A673 (cell line): Measurements from ENCODE around the gene RLBP1. TPM values are rescaled to one million over a fixed set of nuclear protein-coding genes. Genes with fewer than 3 reads are reported as not detected.

Experiments used
- BruUV-seq: library from RNA; stranded (reverse); fragments of 400-500 nt; replicated peaks from 2 replicates; lab custom pipeline; 2021; lab: Mats Ljungman, UMichigan
- CTCF ChIA-PET: fragments of 300-600 bp; sonication (Branson Sonifier 250); formaldehyde crosslinking; loops from one replicate; lab custom pipeline; 2022; ENCODE audit warnings: antibody characterized with exemption; lab: Charles Lee
- POLR2A ChIA-PET: fragments of 300-600 bp; sonication (Branson Sonifier 250); formaldehyde crosslinking; loops from one replicate; lab custom pipeline; 2022; ENCODE audit warnings: antibody characterized with exemption; ENCODE audit not compliant: low non-redundant PET; lab: Charles Lee
- DNase-seq: peaks from one replicate; pipeline ENCODE4 v3.0.0-alpha.2; 2015; ENCODE audit warnings: low spot score
- H3K27ac ChIP-seq: fragments of 200-600 bp; sonication (generic); 2 replicates; pipeline ENCODE4 v1.5.1; 2016; ENCODE audit warnings: mixed run types, low read depth, mild to moderate bottlenecking, mixed read lengths, antibody characterized with exemption, low read length; ENCODE audit not compliant: poor library complexity, severe bottlenecking
- H3K27me3 ChIP-seq: fragments of 200-600 bp; sonication (generic); replicated peaks from 2 replicates; pipeline ENCODE4 v1.6.1; 2017; ENCODE audit warnings: mixed run types, low read depth, mild to moderate bottlenecking, mixed read lengths, antibody characterized with exemption, low read length; ENCODE audit not compliant: insufficient read depth, poor library complexity
- H3K36me3 ChIP-seq: fragments of 200-600 bp; sonication (generic); 2 replicates; pipeline ENCODE4 v1.6.1; 2016; ENCODE audit warnings: mixed run types, mild to moderate bottlenecking, mixed read lengths, antibody characterized with exemption, low read length; ENCODE audit not compliant: insufficient read depth, poor library complexity, severe bottlenecking
- H3K4me1 ChIP-seq: fragments of 200-600 bp; sonication (generic); 2 replicates; pipeline ENCODE4 v1.6.1; 2017; ENCODE audit warnings: mixed run types, mild to moderate bottlenecking, mixed read lengths, antibody characterized with exemption, low read length; ENCODE audit not compliant: insufficient read depth, poor library complexity, severe bottlenecking
- H3K4me3 ChIP-seq: fragments of 200-600 bp; sonication (generic); 2 replicates; pipeline ENCODE4 v1.5.1; 2016; ENCODE audit warnings: low read depth, mixed run types, mild to moderate bottlenecking, mixed read lengths, low read length; ENCODE audit not compliant: poor library complexity, severe bottlenecking
- H3K9me3 ChIP-seq: fragments of 200-600 bp; sonication (generic); 2 replicates; pipeline ENCODE4 v1.6.1; 2016; ENCODE audit warnings: mixed run types, low read depth, mild to moderate bottlenecking, mixed read lengths, antibody characterized with exemption, low read length; ENCODE audit not compliant: poor library complexity, severe bottlenecking
- EZH2 ChIP-seq: fragments of 200-600 bp; sonication (generic); IDR thresholded peaks from 2 replicates; pipeline ENCODE4 v1.6.1; 2017; ENCODE audit warnings: borderline replicate concordance, low read depth, mild to moderate bottlenecking, mixed read lengths, antibody characterized with exemption, low read length; ENCODE audit not compliant: poor library complexity, severe bottlenecking
- intact Hi-C: fragments of 100-400 bp; cut with micrococcal nuclease; formaldehyde crosslinking; loops from one replicate; pipeline ENCODE4 v1.10.0; 2022; ENCODE audit not compliant: unreplicated experiment
- total RNA-seq: library from RNA; stranded (reverse); gene quantifications from 2 replicates; pipeline ENCODE4 v1.2.3, GENCODE V29; 2021
- TF ChIP-seq, protein P1 (sequence below): fragments of 300-800, 200-600 bp; sonication (generic); conservative IDR thresholded peaks from 2 replicates; pipeline ENCODE4 v1.5.1; 2017; ENCODE audit warnings: low read depth, mild to moderate bottlenecking, antibody characterized with exemption, low read length, moderate library complexity, mixed read lengths

Gene RLBP1
- total RNA-seq, 1 experiment from 2014 or later = not detected

DNA sequence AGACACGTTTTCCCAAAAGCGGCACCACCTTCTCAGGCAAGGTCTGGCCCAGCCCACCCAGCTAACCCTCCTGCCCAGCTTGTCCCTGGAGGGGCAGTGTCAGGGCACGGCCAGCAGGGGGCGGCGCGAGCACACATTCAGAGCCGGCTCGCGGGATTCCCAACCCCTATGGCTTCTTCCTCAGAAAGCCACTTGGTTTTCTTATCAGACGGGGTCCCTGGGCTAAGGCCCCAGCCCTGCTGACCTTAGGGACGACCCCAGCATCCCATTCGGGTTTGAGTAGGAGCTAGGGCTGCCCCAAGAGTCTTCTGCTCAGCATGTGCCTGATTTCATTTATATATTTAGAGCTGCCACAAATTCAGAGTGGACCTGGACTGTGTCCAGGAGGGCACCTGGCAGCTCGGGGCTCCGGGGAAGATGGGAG lies 14.5 kb downstream of the RLBP1 start:
- CTCF ChIA-PET = interaction anchor here (0.6 to 1.3 kb wide), 19 partner anchors 10 to 381 kb away, joined by 3 to 8 read pairs (median 4); partner anchors contain the start of genes ABHD2 and FANCI
- DNase-seq = peak; percentile 85
- TF ChIP-seq EZH2 = no peak
- TF ChIP-seq, protein P1, sequence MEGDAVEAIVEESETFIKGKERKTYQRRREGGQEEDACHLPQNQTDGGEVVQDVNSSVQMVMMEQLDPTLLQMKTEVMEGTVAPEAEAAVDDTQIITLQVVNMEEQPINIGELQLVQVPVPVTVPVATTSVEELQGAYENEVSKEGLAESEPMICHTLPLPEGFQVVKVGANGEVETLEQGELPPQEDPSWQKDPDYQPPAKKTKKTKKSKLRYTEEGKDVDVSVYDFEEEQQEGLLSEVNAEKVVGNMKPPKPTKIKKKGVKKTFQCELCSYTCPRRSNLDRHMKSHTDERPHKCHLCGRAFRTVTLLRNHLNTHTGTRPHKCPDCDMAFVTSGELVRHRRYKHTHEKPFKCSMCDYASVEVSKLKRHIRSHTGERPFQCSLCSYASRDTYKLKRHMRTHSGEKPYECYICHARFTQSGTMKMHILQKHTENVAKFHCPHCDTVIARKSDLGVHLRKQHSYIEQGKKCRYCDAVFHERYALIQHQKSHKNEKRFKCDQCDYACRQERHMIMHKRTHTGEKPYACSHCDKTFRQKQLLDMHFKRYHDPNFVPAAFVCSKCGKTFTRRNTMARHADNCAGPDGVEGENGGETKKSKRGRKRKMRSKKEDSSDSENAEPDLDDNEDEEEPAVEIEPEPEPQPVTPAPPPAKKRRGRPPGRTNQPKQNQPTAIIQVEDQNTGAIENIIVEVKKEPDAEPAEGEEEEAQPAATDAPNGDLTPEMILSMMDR = peak; percentile 99
- H3K4me3 ChIP-seq = no peak overlapping the region
- H3K9me3 ChIP-seq = no peaks in the 10 kb centered on the region
- no TSS peak for BruUV-seq
- H3K4me1 ChIP-seq = no peaks in the 10 kb centered on the region
- POLR2A ChIA-PET = no interaction called here
- no peaks in the 10 kb centered on the region for H3K36me3 ChIP-seq
- H3K27me3 ChIP-seq = no peaks in the 10 kb centered on the region
- intact Hi-C loops = loop anchor here (2.0 to 5.0 kb wide), 2 partner anchors 36 to 105 kb away; partner anchors contain the start of gene FANCI
- no peak overlapping the region for H3K27ac ChIP-seq

DNA sequence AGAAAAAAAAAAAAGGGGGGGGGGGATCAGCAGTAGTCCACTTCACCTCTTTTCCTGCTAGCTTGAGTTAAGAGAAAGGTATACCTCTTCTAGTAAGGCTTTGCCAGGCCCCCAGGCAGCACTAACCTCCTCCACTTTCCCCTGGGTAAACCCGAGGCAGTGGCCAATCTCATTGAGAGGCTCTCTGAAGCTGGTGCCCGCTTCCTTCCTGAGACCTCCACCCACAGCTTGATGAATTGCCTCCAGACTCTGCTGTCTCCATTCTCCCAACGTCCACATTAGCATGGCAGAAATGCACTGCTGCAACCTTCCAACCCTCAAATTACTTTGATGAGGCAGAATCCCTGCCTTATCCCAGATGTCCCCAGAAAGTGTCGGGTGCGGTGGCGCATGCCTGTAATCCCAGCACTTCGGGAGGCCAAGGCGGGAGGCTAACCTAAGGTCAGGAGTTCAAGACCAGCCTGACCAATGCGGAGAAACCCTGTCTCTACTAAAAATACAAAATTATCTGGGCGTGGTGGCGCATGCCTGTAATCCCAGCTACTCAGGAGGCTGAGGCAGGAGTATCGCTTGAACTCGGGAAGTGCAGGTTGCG lies 15.3 kb downstream of the RLBP1 start:
- ChIA-PET POLR2A (no interaction called here), CTCF (interaction anchor here (0.6 to 1.9 kb wide), 19 partner anchors 11 to 381 kb away, joined by 3 to 8 read pairs (median 4); partner anchors contain the start of genes ABHD2 and FANCI)
- Histone ChIP-seq H3K27ac (no peak overlapping the region), H3K27me3 (no peaks in the 10 kb centered on the region), H3K4me1 (no peaks in the 10 kb centered on the region), H3K4me3 (no peak overlapping the region), H3K9me3 (no peaks in the 10 kb centered on the region), H3K36me3 (no peaks in the 10 kb centered on the region)
- intact Hi-C loops = loop anchor here (2.0 to 5.0 kb wide), 2 partner anchors 37 to 106 kb away; partner anchors contain the start of gene FANCI
- TF ChIP-seq EZH2 = no peak
- TF ChIP-seq, protein P1 = no peak
- no TSS peak for BruUV-seq
- DNase-seq = no peak

DNA sequence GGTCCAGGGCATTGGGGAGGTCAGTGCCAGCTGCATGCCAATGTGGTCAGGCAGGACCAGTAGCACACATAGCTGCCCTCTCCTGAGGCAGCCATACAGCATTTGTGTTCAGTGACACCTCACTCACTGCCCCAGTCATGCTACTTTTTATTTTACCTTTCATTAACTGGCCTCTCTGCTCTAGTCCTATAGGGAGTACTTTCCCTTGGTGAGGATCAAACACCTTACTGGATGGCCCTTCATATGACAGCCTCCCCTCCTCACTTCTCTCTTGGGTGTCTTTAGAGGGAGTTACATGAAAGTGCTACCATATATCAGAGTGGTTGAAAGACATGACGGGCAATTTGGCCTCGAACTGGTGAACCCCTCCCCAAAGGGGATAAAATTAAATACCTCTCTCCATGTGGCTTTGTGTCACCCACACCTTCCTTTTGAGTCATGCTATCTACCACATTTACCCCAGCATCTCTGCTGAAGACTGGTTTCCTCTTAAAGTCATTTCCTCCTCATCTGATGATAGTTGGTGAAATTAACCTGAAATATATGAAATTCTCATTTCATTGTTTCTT lies 17.6 kb downstream of the RLBP1 start:
- Histone ChIP-seq H3K27me3 (no peaks in the 10 kb centered on the region), H3K36me3 (no peaks in the 10 kb centered on the region), H3K27ac (no peak overlapping the region), H3K9me3 (no peaks in the 10 kb centered on the region), H3K4me3 (no peak overlapping the region), H3K4me1 (no peaks in the 10 kb centered on the region)
- TF ChIP-seq, protein P1 = no peak
- no peak for TF ChIP-seq EZH2
- no TSS peak for BruUV-seq
- intact Hi-C loops = no loop called here
- CTCF ChIA-PET = no interaction called here
- no peak for DNase-seq
- POLR2A ChIA-PET = no interaction called here
